ENCODE measurements around the gene CD86.

Gene CD86

DNA sequence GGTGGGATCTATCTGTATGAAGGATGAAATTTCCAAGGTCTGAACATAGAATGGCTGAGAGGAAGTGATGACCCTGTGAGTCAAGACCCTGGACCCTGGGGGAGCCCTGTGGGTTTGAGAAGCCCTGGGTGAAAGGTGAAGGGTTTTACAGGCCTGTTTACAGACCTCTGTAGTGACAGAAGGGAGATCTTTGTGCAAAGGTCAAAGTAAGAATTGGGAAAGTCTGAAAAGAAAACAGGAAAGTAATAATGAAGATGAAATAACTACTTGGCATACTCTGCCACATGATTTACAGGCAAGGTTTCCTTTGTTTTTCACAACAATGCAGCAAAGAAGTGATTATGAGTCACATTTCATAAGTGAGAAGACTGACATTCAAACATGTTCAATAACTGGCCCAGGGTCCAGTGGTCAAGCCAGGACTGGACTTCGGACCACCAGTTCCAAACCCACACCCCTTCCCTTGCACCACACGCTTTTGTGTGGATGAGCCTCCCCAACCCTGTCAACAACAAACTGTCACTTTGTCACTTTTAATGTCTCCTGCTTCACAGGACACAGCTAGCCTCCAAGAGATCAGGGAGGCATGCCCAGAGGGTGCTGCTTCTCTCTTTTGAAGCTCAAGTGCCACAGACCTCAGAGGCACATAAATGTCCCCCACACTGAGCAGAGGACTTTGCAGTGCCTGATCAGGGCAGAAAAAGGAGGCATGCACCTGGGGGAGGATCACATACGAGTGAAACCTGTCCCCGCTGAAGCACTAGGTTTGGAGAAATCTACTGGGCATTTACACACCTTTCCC is 21.5 kb downstream of the CD86 start:
- peaks cover 27% of the 10 kb centered on the region for H3K4me1 Mint-ChIP-seq
- H3K4me3 Mint-ChIP-seq: peak overlapping the region; percentile 75
- no peak for DNase-seq
- no peaks in the 10 kb centered on the region for H3K9me3 Mint-ChIP-seq
- no peaks in the 10 kb centered on the region for H3K36me3 Mint-ChIP-seq (ENCODE audit: low read depth)
- peaks cover 6% of the 10 kb centered on the region for H3K27me3 Mint-ChIP-seq
- peak overlapping the region; percentile 81 for H3K27ac Mint-ChIP-seq
- ATAC-seq: peak; percentile 50

DNA sequence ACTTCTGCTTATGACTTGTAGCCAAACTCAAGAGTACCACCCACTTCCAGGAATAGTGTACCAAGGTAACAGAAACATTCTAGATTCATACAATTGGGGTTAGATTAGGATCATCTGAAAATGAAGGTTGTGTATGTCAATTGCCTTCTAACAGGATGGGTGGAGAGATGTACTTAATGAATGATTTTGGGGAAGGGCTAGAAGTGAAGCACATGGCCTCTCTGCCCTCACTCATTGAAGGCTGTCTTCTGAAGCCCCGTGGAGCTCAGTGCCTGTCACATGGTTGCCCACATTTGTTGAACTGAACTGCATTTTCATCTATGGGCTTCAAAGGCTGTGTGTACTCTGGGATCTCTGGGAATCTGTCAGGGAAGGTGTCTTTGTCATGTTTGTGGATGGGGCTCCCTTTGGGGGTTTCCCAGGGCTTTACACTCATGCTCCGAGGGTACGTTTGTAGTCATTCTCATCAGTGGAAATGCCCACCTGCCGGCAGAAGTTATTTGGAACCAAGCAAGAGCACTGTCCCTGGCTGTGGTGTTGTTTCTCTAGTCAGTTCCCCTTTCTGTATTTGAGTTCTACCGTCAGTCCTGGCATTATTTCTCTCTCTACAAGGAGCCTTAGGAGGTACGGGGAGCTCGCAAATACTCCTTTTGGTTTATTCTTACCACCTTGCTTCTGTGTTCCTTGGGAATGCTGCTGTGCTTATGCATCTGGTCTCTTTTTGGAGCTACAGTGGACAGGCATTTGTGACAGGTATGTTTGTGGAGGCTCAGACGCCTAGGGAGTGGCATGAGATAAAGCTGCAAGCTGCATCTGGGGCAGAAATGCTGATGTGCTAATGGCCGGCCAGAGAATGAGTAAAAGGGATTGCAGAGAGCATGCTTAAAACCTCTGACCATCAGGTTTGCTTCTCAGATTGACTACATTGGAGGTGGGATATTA is 22.4 kb downstream of the CD86 start:
- H3K9me3 Mint-ChIP-seq: no peaks in the 10 kb centered on the region
- H3K4me3 Mint-ChIP-seq: peak overlapping the region; percentile 75
- no peaks in the 10 kb centered on the region for H3K36me3 Mint-ChIP-seq (ENCODE audit: low read depth)
- H3K4me1 Mint-ChIP-seq: peaks cover 31% of the 10 kb centered on the region
- peaks cover 6% of the 10 kb centered on the region for H3K27me3 Mint-ChIP-seq
- peak overlapping the region; percentile 81 for H3K27ac Mint-ChIP-seq
- ATAC-seq (no peak), DNase-seq (no peak)

DNA sequence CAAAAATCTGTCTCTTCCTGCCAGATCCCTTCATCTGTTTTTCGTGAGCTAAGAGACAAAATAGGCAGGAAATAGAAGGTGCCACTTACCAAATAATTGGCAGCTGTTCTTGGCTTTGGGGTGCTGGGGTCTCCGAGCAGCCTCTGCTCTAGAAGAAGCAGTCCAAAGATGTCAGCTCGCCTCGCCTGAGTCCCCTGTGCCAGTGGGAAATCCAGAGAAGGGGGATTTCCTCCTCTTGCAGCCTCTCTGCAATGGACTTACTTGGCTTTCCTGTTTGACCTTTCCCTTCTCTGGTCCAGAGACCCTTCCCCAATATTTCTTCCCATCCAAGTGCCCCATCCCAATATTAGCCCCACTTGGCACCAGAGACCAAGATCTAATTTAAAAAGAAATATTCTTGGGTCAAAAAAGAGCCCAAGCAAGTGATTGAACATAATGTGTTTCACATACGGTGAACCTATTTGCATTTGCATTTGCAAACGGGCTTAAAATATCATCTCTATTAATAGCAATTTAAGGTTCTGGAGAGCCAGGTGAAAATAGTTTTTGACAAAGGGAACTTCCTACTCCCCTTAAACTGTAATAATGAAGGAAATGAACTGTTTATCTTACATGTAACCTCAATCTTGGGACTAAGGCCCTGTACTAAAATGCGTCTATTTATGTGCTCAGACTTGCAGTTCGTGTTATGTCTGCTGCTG is 23.2 kb downstream of the CD86 start:
- Mint-ChIP-seq H3K27ac (peak overlapping the region; percentile 64), H3K9me3 (no peaks in the 10 kb centered on the region), H3K27me3 (peaks cover 9% of the 10 kb centered on the region), H3K4me1 (peaks cover 31% of the 10 kb centered on the region), H3K4me3 (peak overlapping the region; percentile 75), H3K36me3 (ENCODE audit: low read depth) (no peaks in the 10 kb centered on the region)
- ATAC-seq (no peak), DNase-seq (no peak)

DNA sequence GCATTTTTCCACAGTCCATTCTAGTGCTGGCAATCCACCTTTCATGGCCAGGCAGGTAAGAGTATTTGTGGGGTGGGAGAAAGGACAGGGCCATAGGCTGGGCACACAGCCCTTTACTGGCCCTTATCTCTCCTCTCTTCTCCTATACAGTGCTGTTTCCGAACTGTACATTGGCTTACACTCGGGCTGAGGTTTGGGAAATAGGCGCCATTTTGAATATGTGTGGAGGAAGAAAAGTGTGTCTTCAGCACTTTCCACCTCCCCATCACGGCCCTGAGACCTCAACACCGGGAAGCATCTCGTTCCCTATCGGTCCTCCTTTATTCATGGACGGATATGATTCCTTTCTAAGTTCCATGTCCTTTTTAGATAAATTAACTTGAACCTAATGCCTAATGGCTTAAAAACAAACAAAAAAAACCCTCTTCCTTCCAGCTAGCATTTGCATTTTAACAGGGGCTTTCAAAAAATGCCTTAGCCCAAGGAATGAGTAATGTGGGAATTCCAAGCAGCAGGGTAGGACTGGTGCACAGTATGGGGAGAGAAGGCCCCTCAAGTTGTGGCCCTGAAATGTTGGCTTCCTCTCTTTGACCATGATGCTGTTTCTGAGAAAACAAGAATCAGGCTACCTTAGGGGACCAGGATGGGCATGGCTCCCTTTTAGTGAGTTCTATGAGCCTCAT is 24.5 kb downstream of the CD86 start:
- H3K36me3 Mint-ChIP-seq (ENCODE audit: low read depth): no peaks in the 10 kb centered on the region
- no peak overlapping the region for H3K27ac Mint-ChIP-seq
- H3K4me3 Mint-ChIP-seq: peak overlapping the region; percentile 34
- no peaks in the 10 kb centered on the region for H3K9me3 Mint-ChIP-seq
- peaks cover 9% of the 10 kb centered on the region for H3K27me3 Mint-ChIP-seq
- peaks cover 26% of the 10 kb centered on the region for H3K4me1 Mint-ChIP-seq
- ATAC-seq (no peak), DNase-seq (no peak)

DNA sequence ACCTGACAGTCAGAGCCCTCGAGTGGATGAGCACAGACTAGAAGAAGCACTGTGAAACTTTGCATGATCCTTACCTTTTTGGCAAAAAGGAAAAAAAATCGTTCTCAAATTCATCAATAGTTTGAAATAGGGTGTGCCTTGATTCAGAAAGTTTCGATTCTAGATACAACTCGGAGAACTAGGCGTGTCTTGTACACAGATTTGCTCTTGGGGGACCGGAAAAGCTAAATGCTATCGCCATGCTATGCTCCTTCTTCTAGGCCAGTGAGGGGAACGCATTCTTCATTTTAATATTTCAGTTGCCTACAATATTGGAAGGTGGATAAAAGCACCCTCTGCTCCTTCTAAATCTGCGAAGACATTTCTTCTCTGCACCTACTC is 25.0 kb downstream of the CD86 start:
- no peak for ATAC-seq
- no peak overlapping the region for H3K27ac Mint-ChIP-seq
- no peak overlapping the region for H3K4me3 Mint-ChIP-seq

DNA sequence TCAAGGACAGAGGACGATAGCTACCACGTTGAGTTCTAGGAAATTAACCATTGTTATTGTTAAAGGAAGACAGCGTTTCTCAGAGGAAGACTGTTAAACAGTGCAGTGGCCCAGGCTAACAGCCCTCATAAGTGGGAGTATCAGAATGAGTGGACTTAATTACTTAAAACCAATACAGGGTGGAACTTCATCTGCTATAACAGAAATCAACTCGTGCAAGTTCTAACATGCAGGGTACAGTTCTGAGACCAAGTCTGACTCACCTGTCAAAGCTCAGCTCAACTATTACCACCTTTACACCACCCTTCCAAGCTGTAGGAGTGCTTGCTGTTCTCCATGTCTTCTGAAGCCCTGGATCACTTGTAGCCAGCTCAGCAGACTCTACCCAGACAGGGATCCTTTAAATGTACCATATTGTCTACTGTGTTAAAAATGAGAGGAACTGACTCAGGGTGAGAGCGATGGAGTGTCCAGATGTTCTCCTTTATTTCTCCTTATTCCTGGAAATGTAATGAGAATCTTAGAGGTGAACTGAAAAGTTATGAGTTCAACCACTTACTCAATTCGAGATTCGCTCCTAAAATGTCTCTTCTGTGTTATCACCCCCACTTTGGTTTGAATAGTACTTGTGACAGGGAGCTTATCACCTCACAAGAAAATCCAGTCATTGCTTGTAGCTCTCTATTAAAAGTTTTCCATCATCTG is 26.5 kb downstream of the CD86 start:
- Mint-ChIP-seq H3K36me3 (ENCODE audit: low read depth) (no peaks in the 10 kb centered on the region), H3K4me1 (peaks cover 20% of the 10 kb centered on the region), H3K27ac (no peak overlapping the region), H3K27me3 (peaks cover 12% of the 10 kb centered on the region), H3K9me3 (no peaks in the 10 kb centered on the region), H3K4me3 (no peak overlapping the region)
- DNase-seq (no peak), ATAC-seq (no peak)

More for the DNA sequence above, 25.0 kb downstream of the CD86 start:
- Mint-ChIP-seq H3K4me1 (peaks cover 22% of the 10 kb centered on the region), H3K36me3 (ENCODE audit: low read depth) (no peaks in the 10 kb centered on the region), H3K9me3 (no peaks in the 10 kb centered on the region), H3K27me3 (peaks cover 9% of the 10 kb centered on the region)
- no peak for DNase-seq

DNA sequence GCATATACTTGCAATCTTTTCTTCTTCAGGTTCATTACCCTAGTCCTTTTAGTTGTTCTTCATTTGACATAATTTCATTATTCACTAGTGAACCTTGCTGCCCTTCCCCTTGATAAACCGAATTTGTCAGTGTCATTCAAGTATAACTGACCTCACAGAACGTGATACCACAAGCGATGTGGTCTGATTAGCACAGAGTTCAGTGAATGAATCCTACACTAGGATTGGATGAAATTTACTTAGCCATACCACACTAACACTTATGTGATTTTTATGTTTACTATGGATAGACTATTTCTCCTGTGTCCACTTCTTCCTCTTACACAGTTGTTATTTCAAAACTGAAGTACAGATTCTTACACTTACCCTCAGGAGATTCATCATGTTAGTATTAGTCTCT is 27.2 kb downstream of the CD86 start:
- Mint-ChIP-seq H3K27me3 (peaks cover 7% of the 10 kb centered on the region), H3K27ac (no peak overlapping the region), H3K36me3 (ENCODE audit: low read depth) (no peaks in the 10 kb centered on the region), H3K9me3 (no peaks in the 10 kb centered on the region), H3K4me3 (no peak overlapping the region), H3K4me1 (peaks cover 13% of the 10 kb centered on the region)
- ATAC-seq (no peak), DNase-seq (no peak)

DNA sequence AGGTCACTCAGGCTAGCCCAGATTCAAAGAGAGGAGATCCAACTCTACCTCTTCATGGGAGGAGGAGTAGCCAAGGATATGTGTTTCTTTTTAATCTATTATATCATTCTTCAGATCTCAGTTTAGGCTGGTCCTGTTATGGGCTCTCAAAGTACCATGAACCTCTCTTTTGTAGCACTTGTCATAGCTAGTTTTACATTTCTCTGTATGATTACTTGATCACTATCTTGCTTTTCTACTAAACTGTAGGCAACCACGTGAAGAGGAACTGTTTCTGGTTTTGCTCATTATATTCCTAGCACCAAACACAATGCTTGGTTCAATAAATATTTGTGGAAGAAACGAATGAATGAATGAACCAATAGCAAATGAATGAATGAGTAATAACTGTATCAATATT is 29.6 kb downstream of the CD86 start:
- Mint-ChIP-seq H3K4me3 (no peak overlapping the region), H3K9me3 (no peaks in the 10 kb centered on the region), H3K36me3 (ENCODE audit: low read depth) (no peaks in the 10 kb centered on the region), H3K27me3 (peaks cover 8% of the 10 kb centered on the region), H3K27ac (no peak overlapping the region), H3K4me1 (peaks cover 8% of the 10 kb centered on the region)
- DNase-seq: no peak
- no peak for ATAC-seq

DNA sequence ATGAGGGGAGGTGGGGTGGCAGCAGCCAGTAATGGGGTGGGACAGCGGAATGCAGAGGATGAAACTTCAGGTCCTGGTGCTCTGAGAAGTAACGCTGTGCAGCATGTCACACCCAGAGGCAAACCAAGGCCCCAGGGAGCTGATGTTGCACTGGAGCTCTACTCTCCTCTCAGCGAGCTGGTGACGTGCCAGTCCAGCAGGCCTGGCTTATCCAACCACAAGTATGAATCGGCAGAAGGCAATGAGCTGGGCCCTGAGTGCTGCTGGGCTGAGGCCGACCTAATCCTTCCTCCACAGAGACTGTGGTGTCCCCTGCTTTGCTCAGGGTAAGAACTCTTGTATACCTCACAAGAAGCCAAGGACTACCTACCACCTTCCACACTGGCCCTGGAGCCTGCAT is 30.5 kb downstream of the CD86 start:
- H3K36me3 Mint-ChIP-seq (ENCODE audit: low read depth): no peaks in the 10 kb centered on the region
- peaks cover 8% of the 10 kb centered on the region for H3K27me3 Mint-ChIP-seq
- H3K4me3 Mint-ChIP-seq: no peak overlapping the region
- peaks cover 7% of the 10 kb centered on the region for H3K4me1 Mint-ChIP-seq
- no peak overlapping the region for H3K27ac Mint-ChIP-seq
- H3K9me3 Mint-ChIP-seq: no peaks in the 10 kb centered on the region
- no peak for ATAC-seq
- DNase-seq: no peak

DNA sequence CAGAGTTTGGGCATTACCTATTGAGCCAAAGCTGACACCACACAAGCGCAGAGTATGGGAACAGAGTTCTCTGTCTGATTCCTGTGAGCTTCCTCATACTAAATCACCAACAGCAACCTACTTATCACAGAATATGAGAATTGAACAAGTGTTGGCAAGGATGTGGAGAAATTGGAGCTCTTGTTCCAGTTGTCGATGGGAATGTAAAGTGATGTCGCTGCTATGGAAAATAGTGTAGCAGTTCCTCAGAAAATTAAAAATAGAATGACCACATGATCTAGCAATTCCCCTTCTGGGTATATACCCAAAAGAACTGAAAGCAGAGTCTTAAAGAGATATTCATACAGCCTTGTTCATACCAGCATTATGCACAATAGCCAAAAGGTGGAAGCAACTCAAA is 33.4 kb downstream of the CD86 start:
- Mint-ChIP-seq H3K4me1 (peaks cover 22% of the 10 kb centered on the region), H3K36me3 (ENCODE audit: low read depth) (peaks cover 2% of the 10 kb centered on the region), H3K27me3 (peaks cover 6% of the 10 kb centered on the region), H3K9me3 (no peaks in the 10 kb centered on the region), H3K4me3 (no peak overlapping the region), H3K27ac (no peak overlapping the region)
- ATAC-seq: no peak
- DNase-seq: no peak

DNA sequence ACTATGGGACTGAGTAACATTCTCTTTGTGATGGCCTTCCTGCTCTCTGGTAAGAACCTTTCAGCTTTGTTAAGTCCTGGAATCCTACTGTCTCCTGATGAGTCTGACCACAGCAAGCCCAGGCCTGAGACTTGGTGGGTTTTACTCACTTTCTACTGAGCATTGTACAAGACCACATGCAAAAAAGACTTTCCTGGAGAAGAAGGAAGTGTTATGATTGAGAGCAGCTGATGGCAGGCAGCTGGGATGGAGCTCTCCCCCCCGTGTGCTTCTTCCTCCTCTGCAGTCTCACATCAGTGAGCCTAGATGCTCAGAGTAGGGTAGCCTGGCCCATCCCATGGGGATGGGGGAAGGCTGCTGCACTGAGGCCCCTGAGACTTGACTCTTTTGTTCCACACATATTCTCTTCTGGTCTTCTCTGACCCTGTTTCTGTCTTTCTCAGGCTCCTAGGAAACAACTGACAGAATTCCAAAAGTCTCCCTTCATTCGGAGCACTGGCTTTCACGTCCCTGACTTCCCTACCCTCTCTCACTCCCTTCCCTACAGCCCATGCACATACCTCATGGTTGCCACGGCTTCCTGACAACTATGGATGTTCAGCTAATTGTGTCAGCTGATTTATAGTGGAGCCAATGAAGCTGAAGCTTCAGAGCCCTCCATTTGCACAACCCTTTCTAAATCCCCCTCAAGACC is 36.6 kb downstream of the CD86 start:
- H3K4me3 Mint-ChIP-seq: no peak overlapping the region
- ATAC-seq: peak; percentile 40
- DNase-seq: no peak
- no peaks in the 10 kb centered on the region for H3K9me3 Mint-ChIP-seq
- H3K27me3 Mint-ChIP-seq: peaks cover 2% of the 10 kb centered on the region
- peaks cover 2% of the 10 kb centered on the region for H3K36me3 Mint-ChIP-seq (ENCODE audit: low read depth)
- H3K27ac Mint-ChIP-seq: peak overlapping the region; percentile 56
- H3K4me1 Mint-ChIP-seq: peaks cover 26% of the 10 kb centered on the region

DNA sequence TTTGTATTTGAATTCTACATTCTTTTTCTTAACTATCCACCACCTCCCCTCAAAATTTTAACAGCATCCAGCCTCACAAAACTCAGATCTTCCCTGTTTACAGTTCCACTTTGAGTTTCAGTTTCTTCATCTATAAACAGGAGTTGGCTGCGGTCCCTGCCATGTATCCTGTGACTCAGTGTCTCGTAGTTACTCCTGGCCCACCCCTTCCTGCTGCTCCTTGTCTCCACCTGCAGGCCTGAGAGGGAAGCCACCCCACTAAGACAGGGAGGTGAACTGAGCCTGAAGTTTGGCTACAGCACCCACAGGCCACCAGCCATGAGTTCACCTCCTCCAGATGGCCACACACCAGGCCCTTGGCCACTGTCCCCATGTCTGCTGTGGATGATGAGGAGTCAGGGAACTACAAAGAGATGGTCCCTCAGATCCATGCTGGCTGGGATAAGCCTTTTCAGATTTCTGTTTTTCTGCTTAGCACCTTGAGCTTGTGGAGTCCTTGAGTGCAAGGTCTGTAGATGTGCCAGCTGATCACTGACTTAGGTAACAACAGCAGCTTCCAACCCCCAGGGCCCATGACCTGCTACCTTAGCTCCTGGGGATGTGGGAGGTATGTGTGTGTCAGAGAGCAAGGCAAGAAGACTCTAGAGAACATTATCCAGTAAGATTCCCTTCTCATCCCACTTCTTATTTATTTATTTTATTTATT is 37.5 kb downstream of the CD86 start:
- peak; percentile 97 for ATAC-seq

DNA sequence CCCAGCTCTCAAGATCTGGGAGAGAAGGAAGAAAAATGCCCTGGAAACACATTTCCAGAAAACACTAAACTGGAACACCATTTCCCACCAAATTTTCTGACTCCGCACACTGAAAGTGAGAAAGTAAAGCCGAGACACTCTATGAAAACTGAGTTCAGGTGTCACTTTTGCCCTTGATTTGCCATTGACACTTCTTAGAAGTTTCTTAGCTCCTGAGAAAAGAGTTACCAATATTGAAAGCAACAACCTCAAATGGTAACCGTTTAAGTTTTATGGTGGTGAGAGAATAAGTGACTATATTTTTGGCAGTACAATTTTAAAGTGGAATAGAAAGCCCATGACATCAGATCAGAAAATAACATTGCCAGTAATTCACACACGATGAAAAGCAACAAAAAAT is 39.0 kb downstream of the CD86 start:
- Mint-ChIP-seq H3K4me1 (peaks cover 26% of the 10 kb centered on the region), H3K27me3 (no peaks in the 10 kb centered on the region), H3K36me3 (ENCODE audit: low read depth) (peaks cover 2% of the 10 kb centered on the region), H3K4me3 (no peak overlapping the region), H3K27ac (peak overlapping the region; percentile 41), H3K9me3 (no peaks in the 10 kb centered on the region)
- DNase-seq: no peak
- ATAC-seq: no peak

More for the DNA sequence above, 37.5 kb downstream of the CD86 start:
- Mint-ChIP-seq H3K4me1 (peaks cover 26% of the 10 kb centered on the region), H3K9me3 (no peaks in the 10 kb centered on the region), H3K4me3 (peak overlapping the region; percentile 21), H3K27ac (peak overlapping the region; percentile 56), H3K27me3 (peaks cover 2% of the 10 kb centered on the region), H3K36me3 (ENCODE audit: low read depth) (peaks cover 2% of the 10 kb centered on the region)
- DNase-seq: peak; percentile 69

Data from activated naive CD8-positive, alpha-beta T cell treated with anti-CD3 and anti-CD28 coated beads, Interleukin-2, amount 50 U/mL, for 24 hours (primary cell).